HEK293 (cell line): Measurements from ENCODE around the gene BTNL8.

Source experiments
- CTCF ChIA-PET: fragments of 350-600 bp; formaldehyde crosslinking; extraction: SDS; loops from one replicate; lab custom pipeline; 2021; ENCODE audit warnings: antibody characterized with exemption; lab: Yijun Ruan, JAX
- POLR2A ChIA-PET: fragments of 300-600 bp; formaldehyde crosslinking; extraction: SDS; loops from one replicate; lab custom pipeline; 2020; ENCODE audit warnings: antibody characterized with exemption, inconsistent platforms; lab: Yijun Ruan, JAX
- H3K27ac ChIP-seq: fragments of 200-500 bp; sonication (Bioruptor generic); 2 replicates; pipeline ENCODE4 v1.5.1; 2014; ENCODE audit warnings: low read depth, low read length, control low read depth, inconsistent platforms; ENCODE audit errors: extremely low read depth
- H3K36me3 ChIP-seq, 2 experiments: fragments of 200-500 bp in 1 of 2; sonication (Bioruptor generic) in 1 of 2; 1 replicate in 1 of 2; 2 replicates in 1 of 2; pipeline ENCODE4 v1.5.1; 2014 to 2017; ENCODE audit warnings: inconsistent platforms in 2 of 2, low read length in 2 of 2; ENCODE audit not compliant: control insufficient read depth in 2 of 2, insufficient read depth in 1 of 2
- H3K4me1 ChIP-seq: fragments of 200-500 bp; sonication (Bioruptor generic); 2 replicates; pipeline ENCODE4 v1.5.1; 2014; ENCODE audit warnings: mild to moderate bottlenecking, low read length, inconsistent platforms; ENCODE audit not compliant: control insufficient read depth, insufficient read depth
- H3K4me3 ChIP-seq: 2 replicates; pipeline ENCODE4 v1.5.1; 2011; ENCODE audit warnings: low read depth, mild to moderate bottlenecking, control low read depth, low read length, moderate library complexity
- H3K9me3 ChIP-seq: fragments of 200-500 bp; sonication (Bioruptor generic); 2 replicates; pipeline ENCODE4 v1.5.1; 2014; ENCODE audit warnings: low read depth, low read length, inconsistent platforms; ENCODE audit not compliant: control insufficient read depth, insufficient read depth
- FEZF1 ChIP-seq: fragments of 450-650 bp; formaldehyde crosslinking; IDR thresholded peaks from 2 replicates; pipeline ENCODE4 v1.5.1; 2016; ENCODE audit warnings: missing biosample characterization, missing genetic modification characterization
- GLIS2 ChIP-seq: fragments of 450-650 bp; formaldehyde crosslinking; IDR thresholded peaks from 2 replicates; pipeline ENCODE4 v1.5.1; 2016; ENCODE audit warnings: missing biosample characterization, missing genetic modification characterization
- PRDM1 ChIP-seq: fragments of 450-650 bp; formaldehyde crosslinking; IDR thresholded peaks from 2 replicates; pipeline ENCODE4; 2016; ENCODE audit warnings: missing biosample characterization, missing genetic modification characterization
- RBAK ChIP-seq: fragments of 450-650 bp; formaldehyde crosslinking; IDR thresholded peaks from 2 replicates; pipeline ENCODE4 v1.5.1; 2016; ENCODE audit warnings: missing biosample characterization, missing genetic modification characterization
- REPIN1 ChIP-seq: fragments of 450-650 bp; formaldehyde crosslinking; IDR thresholded peaks from 2 replicates; pipeline ENCODE4 v1.5.1; 2017; ENCODE audit warnings: missing biosample characterization, missing genetic modification characterization, low read depth
- SCRT1 ChIP-seq: fragments of 450-650 bp; formaldehyde crosslinking; IDR thresholded peaks from 2 replicates; pipeline ENCODE4 v1.5.1; 2016; ENCODE audit warnings: missing biosample characterization, missing genetic modification characterization, borderline replicate concordance
- SCRT2 ChIP-seq: fragments of 450-650 bp; formaldehyde crosslinking; IDR thresholded peaks from 2 replicates; pipeline ENCODE4 v1.5.1; 2016; ENCODE audit warnings: missing biosample characterization, missing genetic modification characterization
- WT1 ChIP-seq: fragments of 450-650 bp; formaldehyde crosslinking; IDR thresholded peaks from 2 replicates; pipeline ENCODE4 v1.5.1; 2016; ENCODE audit warnings: missing biosample characterization, missing genetic modification characterization
- YY1 ChIP-seq: fragments of 450-650 bp; formaldehyde crosslinking; IDR thresholded peaks from 2 replicates; pipeline ENCODE4 v1.5.1; 2018; ENCODE audit warnings: missing biosample characterization, missing genetic modification characterization
- ZBTB7A ChIP-seq: fragments of 450-650 bp; formaldehyde crosslinking; IDR thresholded peaks from 2 replicates; pipeline ENCODE4 v1.5.1; 2016; ENCODE audit warnings: low read depth, missing biosample characterization, missing genetic modification characterization
- ZFP37 ChIP-seq: fragments of 450-650 bp; formaldehyde crosslinking; IDR thresholded peaks from 2 replicates; pipeline ENCODE4 v1.5.1; 2016; ENCODE audit warnings: missing biosample characterization, missing genetic modification characterization
- ZNF138 ChIP-seq: fragments of 450-650 bp; formaldehyde crosslinking; IDR thresholded peaks from 2 replicates; pipeline ENCODE4 v1.5.1; 2016; ENCODE audit warnings: missing biosample characterization, missing genetic modification characterization, borderline replicate concordance
- ZNF350 ChIP-seq: fragments of 450-650 bp; formaldehyde crosslinking; IDR thresholded peaks from 2 replicates; pipeline ENCODE4 v1.5.0; 2017; ENCODE audit warnings: missing biosample characterization, mild to moderate bottlenecking, missing genetic modification characterization
- ZNF404 ChIP-seq: fragments of 450-650 bp; formaldehyde crosslinking; IDR thresholded peaks from 2 replicates; pipeline ENCODE4 v1.5.1; 2017; ENCODE audit warnings: missing biosample characterization, missing genetic modification characterization
- ZNF501 ChIP-seq: fragments of 450-650 bp; formaldehyde crosslinking; IDR thresholded peaks from 2 replicates; pipeline ENCODE4 v1.5.1; 2016; ENCODE audit warnings: missing biosample characterization, missing genetic modification characterization
- ZNF518A ChIP-seq: fragments of 450-650 bp; formaldehyde crosslinking; conservative IDR thresholded peaks from 2 replicates; pipeline ENCODE4 v1.5.1; 2016; ENCODE audit warnings: low read depth, missing biosample characterization, missing genetic modification characterization
- ZNF654 ChIP-seq: fragments of 450-650 bp; formaldehyde crosslinking; IDR thresholded peaks from 2 replicates; pipeline ENCODE4 v1.5.1; 2016; ENCODE audit warnings: low read depth, missing biosample characterization, missing genetic modification characterization
- ZNF701 ChIP-seq: fragments of 450-650 bp; formaldehyde crosslinking; IDR thresholded peaks from 2 replicates; pipeline ENCODE4 v1.5.1; 2016; ENCODE audit warnings: missing biosample characterization, missing genetic modification characterization
- ZNF747 ChIP-seq: fragments of 450-650 bp; formaldehyde crosslinking; IDR thresholded peaks from 2 replicates; pipeline ENCODE4 v1.5.1; 2016; ENCODE audit warnings: missing biosample characterization, missing genetic modification characterization
- TF ChIP-seq, protein P1 (sequence below): fragments of 450-650 bp; formaldehyde crosslinking; IDR thresholded peaks from 2 replicates; pipeline ENCODE4 v1.5.1; 2016; ENCODE audit warnings: missing biosample characterization, missing genetic modification characterization
- TF ChIP-seq, protein P2 (sequence below): fragments of 450-650 bp; formaldehyde crosslinking; conservative IDR thresholded peaks from 2 replicates; pipeline ENCODE4 v1.5.1; 2016; ENCODE audit warnings: low read depth, missing biosample characterization, missing genetic modification characterization
- TF ChIP-seq, protein P3 (sequence below): fragments of 450-650 bp; formaldehyde crosslinking; IDR thresholded peaks from 2 replicates; pipeline ENCODE4 v1.5.1; 2016; ENCODE audit warnings: missing biosample characterization, missing genetic modification characterization, borderline replicate concordance

BTNL8 gene

GRCh38 chr5:180868960-180869359 is 30.0 kb upstream of the BTNL8 start (continued):
- TF ChIP-seq ZNF518A (0 out of 2 replicates have a peak, but pooled peaks have one; percentile 18), SCRT1 (peak; percentile 90; the same call in 1 of the 2 replicates), SCRT2 (tag by site-specific recombination) (peak; percentile 95), ZNF654 (peak; percentile 57), ZFP37 (0 out of 2 replicates have a peak, but pooled peaks have one; percentile 34), ZNF501 (tag by site-specific recombination) (no peak), RBAK (no peak), FEZF1 (tag by site-specific recombination) (0 out of 2 replicates have a peak, but pooled peaks have one; percentile 13), ZNF404 (no peak)

DNA sequence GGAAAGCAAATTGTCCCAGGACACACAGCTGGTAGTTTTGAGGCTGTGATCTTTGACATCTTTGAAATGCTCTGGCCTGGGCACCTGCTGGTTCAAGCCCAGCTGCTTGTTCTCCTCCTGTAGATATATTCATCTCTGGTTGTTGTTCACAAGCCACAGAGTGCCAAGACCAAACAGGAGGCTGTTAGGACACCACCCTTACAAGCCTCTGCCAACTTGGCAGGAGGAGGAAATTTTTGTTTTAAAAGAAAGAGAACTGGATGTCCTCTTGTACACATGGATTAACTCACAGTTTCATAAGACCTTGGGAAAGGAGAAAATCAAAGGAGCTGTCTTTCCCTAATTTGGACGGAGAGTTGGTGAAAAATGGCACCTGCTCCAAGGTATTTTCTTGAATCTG is 29.4 kb upstream of the BTNL8 start:
- ChIA-PET CTCF (interaction anchor here (0.6 to 2.4 kb wide), 12 partner anchors 16 to 303 kb away, joined by 3 to 10 read pairs (median 4); no protein-coding TSS in a partner anchor), POLR2A (interaction anchor here (0.5 kb wide), 1 partner anchor 393 kb away, joined by 3 read pairs; no protein-coding TSS in a partner anchor)
- no peak for TF ChIP-seq GLIS2 (tag by site-specific recombination)
- TF ChIP-seq ZNF138 (tag by site-specific recombination) = no peak
- Histone ChIP-seq H3K36me3 (no peaks in the 10 kb centered on the region), H3K27ac (no peak overlapping the region), H3K9me3 (no peaks in the 10 kb centered on the region), H3K4me1 (no peaks in the 10 kb centered on the region), H3K4me3 (no peak overlapping the region)

DNA sequence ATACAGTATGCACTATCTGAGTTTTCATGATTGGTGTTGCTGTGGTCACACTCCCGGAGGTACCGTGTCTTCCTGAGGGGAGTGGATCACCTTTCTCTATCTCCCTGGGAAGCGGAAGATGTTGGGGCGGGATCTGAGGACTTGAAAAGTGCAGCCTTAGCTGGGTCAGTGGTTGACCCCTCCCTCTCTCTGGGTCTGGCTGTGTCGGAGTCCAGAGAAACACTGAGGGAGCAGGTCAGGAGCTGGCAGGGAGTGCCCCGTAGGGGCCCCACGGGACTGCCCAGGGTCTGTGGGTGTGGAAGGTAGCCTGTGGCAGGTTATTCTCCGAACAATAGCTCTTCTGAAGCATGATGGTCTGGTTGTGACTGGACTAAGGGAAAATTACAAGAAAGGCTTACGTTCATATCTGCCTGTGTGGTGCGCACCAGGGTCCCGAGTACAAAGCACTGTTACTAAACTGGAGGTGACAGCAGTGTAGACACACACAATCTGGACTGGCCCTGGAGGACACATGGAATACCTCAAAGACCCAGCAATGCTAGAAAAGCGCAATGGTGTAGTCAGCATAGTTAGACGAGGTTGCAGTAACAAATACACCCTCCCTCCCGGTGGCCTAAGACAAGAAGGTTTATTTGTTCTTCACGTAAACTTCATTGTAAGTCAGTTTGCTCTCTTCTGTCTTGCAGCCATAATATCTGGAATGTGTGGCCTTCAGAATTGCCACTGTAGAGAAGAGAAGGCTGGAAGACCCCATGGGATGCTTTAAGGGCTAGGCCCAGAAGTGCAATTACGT is 28.5 kb upstream of the BTNL8 start:
- CTCF ChIA-PET = interaction anchor here (0.6 to 2.4 kb wide), 8 partner anchors 15 to 298 kb away, joined by 3 to 10 read pairs (median 3); no protein-coding TSS in a partner anchor
- TF ChIP-seq ZNF404 (no peak), ZBTB7A (no peak), PRDM1 (no peak), YY1 (tag by site-specific recombination) (no peak), REPIN1 (tag by site-specific recombination) (no peak), ZNF747 (tag by site-specific recombination) (no peak), ZNF350 (tag by site-specific recombination) (no peak), WT1 (no peak), ZNF701 (tag by site-specific recombination) (no peak)
- TF ChIP-seq, protein P1, sequence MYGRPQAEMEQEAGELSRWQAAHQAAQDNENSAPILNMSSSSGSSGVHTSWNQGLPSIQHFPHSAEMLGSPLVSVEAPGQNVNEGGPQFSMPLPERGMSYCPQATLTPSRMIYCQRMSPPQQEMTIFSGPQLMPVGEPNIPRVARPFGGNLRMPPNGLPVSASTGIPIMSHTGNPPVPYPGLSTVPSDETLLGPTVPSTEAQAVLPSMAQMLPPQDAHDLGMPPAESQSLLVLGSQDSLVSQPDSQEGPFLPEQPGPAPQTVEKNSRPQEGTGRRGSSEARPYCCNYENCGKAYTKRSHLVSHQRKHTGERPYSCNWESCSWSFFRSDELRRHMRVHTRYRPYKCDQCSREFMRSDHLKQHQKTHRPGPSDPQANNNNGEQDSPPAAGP = no peak
- TF ChIP-seq, protein P2, sequence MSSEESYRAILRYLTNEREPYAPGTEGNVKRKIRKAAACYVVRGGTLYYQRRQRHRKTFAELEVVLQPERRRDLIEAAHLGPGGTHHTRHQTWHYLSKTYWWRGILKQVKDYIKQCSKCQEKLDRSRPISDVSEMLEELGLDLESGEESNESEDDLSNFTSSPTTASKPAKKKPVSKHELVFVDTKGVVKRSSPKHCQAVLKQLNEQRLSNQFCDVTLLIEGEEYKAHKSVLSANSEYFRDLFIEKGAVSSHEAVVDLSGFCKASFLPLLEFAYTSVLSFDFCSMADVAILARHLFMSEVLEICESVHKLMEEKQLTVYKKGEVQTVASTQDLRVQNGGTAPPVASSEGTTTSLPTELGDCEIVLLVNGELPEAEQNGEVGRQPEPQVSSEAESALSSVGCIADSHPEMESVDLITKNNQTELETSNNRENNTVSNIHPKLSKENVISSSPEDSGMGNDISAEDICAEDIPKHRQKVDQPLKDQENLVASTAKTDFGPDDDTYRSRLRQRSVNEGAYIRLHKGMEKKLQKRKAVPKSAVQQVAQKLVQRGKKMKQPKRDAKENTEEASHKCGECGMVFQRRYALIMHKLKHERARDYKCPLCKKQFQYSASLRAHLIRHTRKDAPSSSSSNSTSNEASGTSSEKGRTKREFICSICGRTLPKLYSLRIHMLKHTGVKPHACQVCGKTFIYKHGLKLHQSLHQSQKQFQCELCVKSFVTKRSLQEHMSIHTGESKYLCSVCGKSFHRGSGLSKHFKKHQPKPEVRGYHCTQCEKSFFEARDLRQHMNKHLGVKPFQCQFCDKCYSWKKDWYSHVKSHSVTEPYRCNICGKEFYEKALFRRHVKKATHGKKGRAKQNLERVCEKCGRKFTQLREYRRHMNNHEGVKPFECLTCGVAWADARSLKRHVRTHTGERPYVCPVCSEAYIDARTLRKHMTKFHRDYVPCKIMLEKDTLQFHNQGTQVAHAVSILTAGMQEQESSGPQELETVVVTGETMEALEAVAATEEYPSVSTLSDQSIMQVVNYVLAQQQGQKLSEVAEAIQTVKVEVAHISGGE (tag by site-specific recombination) = no peak
- TF ChIP-seq, protein P3, sequence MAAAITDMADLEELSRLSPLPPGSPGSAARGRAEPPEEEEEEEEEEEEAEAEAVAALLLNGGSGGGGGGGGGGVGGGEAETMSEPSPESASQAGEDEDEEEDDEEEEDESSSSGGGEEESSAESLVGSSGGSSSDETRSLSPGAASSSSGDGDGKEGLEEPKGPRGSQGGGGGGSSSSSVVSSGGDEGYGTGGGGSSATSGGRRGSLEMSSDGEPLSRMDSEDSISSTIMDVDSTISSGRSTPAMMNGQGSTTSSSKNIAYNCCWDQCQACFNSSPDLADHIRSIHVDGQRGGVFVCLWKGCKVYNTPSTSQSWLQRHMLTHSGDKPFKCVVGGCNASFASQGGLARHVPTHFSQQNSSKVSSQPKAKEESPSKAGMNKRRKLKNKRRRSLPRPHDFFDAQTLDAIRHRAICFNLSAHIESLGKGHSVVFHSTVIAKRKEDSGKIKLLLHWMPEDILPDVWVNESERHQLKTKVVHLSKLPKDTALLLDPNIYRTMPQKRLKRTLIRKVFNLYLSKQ (tag by site-specific recombination) = no peak
- TF ChIP-seq, all 188 proteins: peak for 0
- no peaks in the 10 kb centered on the region for H3K36me3 ChIP-seq
- POLR2A ChIA-PET = interaction anchor here (0.5 kb wide), 1 partner anchor 377 kb away, joined by 4 read pairs; no protein-coding TSS in a partner anchor
- H3K9me3 ChIP-seq = no peaks in the 10 kb centered on the region
- H3K4me3 ChIP-seq = no peak overlapping the region
- no peak overlapping the region for H3K27ac ChIP-seq
- H3K4me1 ChIP-seq = no peaks in the 10 kb centered on the region
